ENCODE data around the gene GRIN3B.
"Not testable (repeated sequence)": the region's sequence is repeated elsewhere in the genome, so short reads cannot be mapped to it uniquely, and the experiment has no call there.

Gene GRIN3B
- 1.1 to 2.4 reads per million in 2 donors for total RNA-seq

GRCh38 chr19:1000095-1000494, at the start of gene GRIN3B:
TSS of gene GRIN3B (plus strand) at chr19:1000419. CDS start at chr19:1000438, 19 bp downstream.
- no peak for DNase-seq

- no peak for DNase-seq
Measured at GRCh38 chr19:952049-952679, 48.1 kb upstream of the GRIN3B start.

GRCh38 chr19:952680-953444, 47.4 kb upstream of the GRIN3B start:
- DNase-seq: no peak

- no peak for DNase-seq
Measured at GRCh38 chr19:953445-954271, 46.6 kb upstream of the GRIN3B start.

GRCh38 chr19:954272-954671, 45.9 kb upstream of the GRIN3B start:
- no peak for DNase-seq

- no peak for DNase-seq
Measured at GRCh38 chr19:954672-955494, 45.3 kb upstream of the GRIN3B start.

- DNase-seq: no peak
Measured at GRCh38 chr19:955803-956765, 44.1 kb upstream of the GRIN3B start.

- DNase-seq: no peak
Measured at GRCh38 chr19:956766-957440, 43.3 kb upstream of the GRIN3B start.

GRCh38 chr19:957578-957977, 42.6 kb upstream of the GRIN3B start:
- not testable (repeated sequence) for DNase-seq

GRCh38 chr19:958967-959855, 41.0 kb upstream of the GRIN3B start:
- no peak for DNase-seq

GRCh38 chr19:960020-960419, 40.2 kb upstream of the GRIN3B start:
- no peak for DNase-seq

- DNase-seq: no peak
Measured at GRCh38 chr19:960601-960938, 39.6 kb upstream of the GRIN3B start.

- DNase-seq: no peak
Measured at GRCh38 chr19:961866-962620, 38.2 kb upstream of the GRIN3B start.

GRCh38 chr19:962683-963400, 37.4 kb upstream of the GRIN3B start:
- no peak for DNase-seq

- DNase-seq: no peak
Measured at GRCh38 chr19:963486-963951, 36.7 kb upstream of the GRIN3B start.

GRCh38 chr19:964116-964520, 36.1 kb upstream of the GRIN3B start:
- DNase-seq: no peak

GRCh38 chr19:964761-965694, 35.2 kb upstream of the GRIN3B start:
- DNase-seq: no peak

Measured in activated gamma-delta T cell (primary cell).